Measurements from ENCODE around the gene HNMT. TPM values are rescaled to one million over a fixed set of nuclear protein-coding genes. Genes with fewer than 3 reads are reported as not detected.

HNMT gene
- total and polyA plus RNA-seq, 2 of the 13 experiments (the other 11 are each of a cell fraction or from before 2014, with no cell fraction given): 279 to 309 TPM

DNA sequence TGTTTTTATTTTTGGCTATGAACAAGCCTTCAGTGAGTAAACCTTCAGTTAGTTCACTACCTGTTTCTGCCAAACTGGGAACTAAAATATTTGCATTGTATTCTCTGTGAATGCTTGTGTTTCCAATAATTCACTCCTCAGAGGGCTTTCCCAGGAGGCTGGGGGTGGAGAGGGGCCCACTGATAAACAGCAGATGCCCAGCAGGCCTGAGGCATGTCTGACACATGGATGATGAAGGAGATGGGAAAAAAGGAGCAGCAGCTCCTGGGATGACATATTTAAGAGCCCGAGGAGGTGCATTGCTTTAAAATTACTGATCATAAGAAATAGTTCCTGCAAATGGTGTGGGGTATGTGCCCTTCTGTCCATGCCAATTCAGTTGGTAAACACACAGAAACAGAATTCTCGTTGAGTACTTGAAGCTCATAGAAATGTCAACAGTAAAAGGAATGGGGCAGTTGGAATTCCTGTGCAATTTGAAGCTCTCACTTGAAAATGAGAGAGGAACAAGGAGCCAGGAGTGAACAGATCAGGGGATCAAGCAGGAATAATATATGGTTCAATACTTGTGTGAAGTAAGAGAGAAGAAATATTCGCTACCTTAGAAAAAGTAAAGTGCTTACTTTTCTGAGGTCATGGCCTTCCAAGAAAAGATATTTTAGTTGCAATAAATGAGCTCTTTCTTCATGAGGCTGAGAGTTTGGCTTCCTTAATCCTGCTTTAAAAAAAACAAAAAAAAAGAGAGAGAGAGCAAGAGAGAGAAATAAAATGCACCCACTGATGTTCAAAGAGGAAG is 22.0 kb upstream of the HNMT start (continued):
- TF ChIP-seq, protein P1, sequence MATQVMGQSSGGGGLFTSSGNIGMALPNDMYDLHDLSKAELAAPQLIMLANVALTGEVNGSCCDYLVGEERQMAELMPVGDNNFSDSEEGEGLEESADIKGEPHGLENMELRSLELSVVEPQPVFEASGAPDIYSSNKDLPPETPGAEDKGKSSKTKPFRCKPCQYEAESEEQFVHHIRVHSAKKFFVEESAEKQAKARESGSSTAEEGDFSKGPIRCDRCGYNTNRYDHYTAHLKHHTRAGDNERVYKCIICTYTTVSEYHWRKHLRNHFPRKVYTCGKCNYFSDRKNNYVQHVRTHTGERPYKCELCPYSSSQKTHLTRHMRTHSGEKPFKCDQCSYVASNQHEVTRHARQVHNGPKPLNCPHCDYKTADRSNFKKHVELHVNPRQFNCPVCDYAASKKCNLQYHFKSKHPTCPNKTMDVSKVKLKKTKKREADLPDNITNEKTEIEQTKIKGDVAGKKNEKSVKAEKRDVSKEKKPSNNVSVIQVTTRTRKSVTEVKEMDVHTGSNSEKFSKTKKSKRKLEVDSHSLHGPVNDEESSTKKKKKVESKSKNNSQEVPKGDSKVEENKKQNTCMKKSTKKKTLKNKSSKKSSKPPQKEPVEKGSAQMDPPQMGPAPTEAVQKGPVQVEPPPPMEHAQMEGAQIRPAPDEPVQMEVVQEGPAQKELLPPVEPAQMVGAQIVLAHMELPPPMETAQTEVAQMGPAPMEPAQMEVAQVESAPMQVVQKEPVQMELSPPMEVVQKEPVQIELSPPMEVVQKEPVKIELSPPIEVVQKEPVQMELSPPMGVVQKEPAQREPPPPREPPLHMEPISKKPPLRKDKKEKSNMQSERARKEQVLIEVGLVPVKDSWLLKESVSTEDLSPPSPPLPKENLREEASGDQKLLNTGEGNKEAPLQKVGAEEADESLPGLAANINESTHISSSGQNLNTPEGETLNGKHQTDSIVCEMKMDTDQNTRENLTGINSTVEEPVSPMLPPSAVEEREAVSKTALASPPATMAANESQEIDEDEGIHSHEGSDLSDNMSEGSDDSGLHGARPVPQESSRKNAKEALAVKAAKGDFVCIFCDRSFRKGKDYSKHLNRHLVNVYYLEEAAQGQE (IDR thresholded peaks at IDR 0.05; ENCODE audit: borderline replicate concordance in 1 of 2, low read depth in 1 of 2, low read length in 2 of 2): peak in 1 of 2 experiments; percentile 23; a peak in 1 of 4 replicates
- TF ChIP-seq BORCS8-MEF2B (CRISPR knock-in tag; IDR thresholded peaks at IDR 0.05): 0 out of 2 replicates have a peak, but pooled peaks have one; percentile 33
- TF ChIP-seq, protein P2, sequence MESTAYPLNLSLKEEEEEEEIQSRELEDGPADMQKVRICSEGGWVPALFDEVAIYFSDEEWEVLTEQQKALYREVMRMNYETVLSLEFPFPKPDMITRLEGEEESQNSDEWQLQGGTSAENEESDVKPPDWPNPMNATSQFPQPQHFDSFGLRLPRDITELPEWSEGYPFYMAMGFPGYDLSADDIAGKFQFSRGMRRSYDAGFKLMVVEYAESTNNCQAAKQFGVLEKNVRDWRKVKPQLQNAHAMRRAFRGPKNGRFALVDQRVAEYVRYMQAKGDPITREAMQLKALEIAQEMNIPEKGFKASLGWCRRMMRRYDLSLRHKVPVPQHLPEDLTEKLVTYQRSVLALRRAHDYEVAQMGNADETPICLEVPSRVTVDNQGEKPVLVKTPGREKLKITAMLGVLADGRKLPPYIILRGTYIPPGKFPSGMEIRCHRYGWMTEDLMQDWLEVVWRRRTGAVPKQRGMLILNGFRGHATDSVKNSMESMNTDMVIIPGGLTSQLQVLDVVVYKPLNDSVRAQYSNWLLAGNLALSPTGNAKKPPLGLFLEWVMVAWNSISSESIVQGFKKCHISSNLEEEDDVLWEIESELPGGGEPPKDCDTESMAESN (CRISPR knock-in tag; conservative IDR thresholded peaks at IDR 0.05): no peak
- TF ChIP-seq ZNF143 (CRISPR knock-in tag; IDR thresholded peaks at IDR 0.05): no peak
- TF ChIP-seq, protein P3, sequence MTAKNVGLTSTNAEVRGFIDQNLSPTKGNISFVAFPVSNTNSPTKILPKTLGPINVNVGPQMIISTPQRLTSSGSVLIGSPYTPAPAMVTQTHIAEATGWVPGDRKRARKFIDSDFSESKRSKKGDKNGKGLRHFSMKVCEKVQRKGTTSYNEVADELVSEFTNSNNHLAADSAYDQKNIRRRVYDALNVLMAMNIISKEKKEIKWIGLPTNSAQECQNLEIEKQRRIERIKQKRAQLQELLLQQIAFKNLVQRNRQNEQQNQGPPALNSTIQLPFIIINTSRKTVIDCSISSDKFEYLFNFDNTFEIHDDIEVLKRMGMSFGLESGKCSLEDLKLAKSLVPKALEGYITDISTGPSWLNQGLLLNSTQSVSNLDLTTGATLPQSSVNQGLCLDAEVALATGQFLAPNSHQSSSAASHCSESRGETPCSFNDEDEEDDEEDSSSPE (CRISPR knock-in tag; IDR thresholded peaks at IDR 0.05): no peak; the same call in 1 of the 2 replicates
- 0 out of 2 replicates have a peak, but pooled peaks have one; percentile 40 for TF ChIP-seq SP5 (CRISPR knock-in tag; IDR thresholded peaks at IDR 0.05; ENCODE audit: borderline replicate concordance, low read depth)
- TF ChIP-seq YEATS4 (CRISPR knock-in tag; IDR thresholded peaks at IDR 0.05; ENCODE audit: borderline replicate concordance): 0 out of 2 replicates have a peak, but pooled peaks have one; percentile 54
- TF ChIP-seq, protein P4, sequence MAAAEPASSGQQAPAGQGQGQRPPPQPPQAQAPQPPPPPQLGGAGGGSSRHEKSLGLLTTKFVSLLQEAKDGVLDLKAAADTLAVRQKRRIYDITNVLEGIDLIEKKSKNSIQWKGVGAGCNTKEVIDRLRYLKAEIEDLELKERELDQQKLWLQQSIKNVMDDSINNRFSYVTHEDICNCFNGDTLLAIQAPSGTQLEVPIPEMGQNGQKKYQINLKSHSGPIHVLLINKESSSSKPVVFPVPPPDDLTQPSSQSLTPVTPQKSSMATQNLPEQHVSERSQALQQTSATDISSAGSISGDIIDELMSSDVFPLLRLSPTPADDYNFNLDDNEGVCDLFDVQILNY (CRISPR knock-in tag; conservative IDR thresholded peaks at IDR 0.05): no peak
- TF ChIP-seq ZNF780A (CRISPR knock-in tag; IDR thresholded peaks at IDR 0.05): no peak
- 0 out of 2 replicates have a peak, but pooled peaks have one; percentile 13 for TF ChIP-seq ZMYM4 (CRISPR knock-in tag; IDR thresholded peaks at IDR 0.05)
- TF ChIP-seq ZNF639 (CRISPR knock-in tag; conservative IDR thresholded peaks at IDR 0.05): 0 out of 2 replicates have a peak, but pooled peaks have one; percentile 48
- peak; percentile 22 for TF ChIP-seq MIXL1 (CRISPR knock-in tag; IDR thresholded peaks at IDR 0.05)

Data from HepG2 (cell line).